Effector memory CD8-positive, alpha-beta T cell (primary cell): ENCODE results near the gene DPPA5.

Experiments
- ATAC-seq: fragments of 150-1000 bp; cut with Tn5 transposase; replicated peaks from 2 replicates; pipeline ENCODE4 v1.10.0; 2021; ENCODE audit warnings: mild to moderate bottlenecking, moderate library complexity
- DNase-seq, 3 experiments: peaks; one replicate each; pipeline ENCODE4 v3.0.0; 2021
- H3K27ac Mint-ChIP-seq, 2 donors: one replicate each; pipeline ENCODE4 v1.8.0; 2022; ENCODE audit warnings: mild to moderate bottlenecking in 2 of 2, mixed read lengths in 2 of 2, moderate library complexity in 2 of 2
- H3K27me3 Mint-ChIP-seq, 2 donors: one replicate each; pipeline ENCODE4 v1.8.0; 2022; ENCODE audit warnings: mixed read lengths in 2 of 2
- H3K36me3 Mint-ChIP-seq: one replicate; pipeline ENCODE4 v1.8.0; 2022; ENCODE audit warnings: mild to moderate bottlenecking, moderate library complexity, mixed read lengths; ENCODE audit not compliant: insufficient read depth
- H3K4me1 Mint-ChIP-seq, 2 donors: one replicate each; pipeline ENCODE4 v1.8.0; 2022; ENCODE audit warnings: low read depth in 2 of 2, mixed read lengths in 2 of 2
- H3K4me3 Mint-ChIP-seq, 2 donors: one replicate each; pipeline ENCODE4 v1.8.0; 2022; ENCODE audit warnings: mild to moderate bottlenecking in 2 of 2, mixed read lengths in 2 of 2, moderate library complexity in 2 of 2
- H3K9me3 Mint-ChIP-seq, 2 donors: one replicate each; pipeline ENCODE4 v1.8.0; 2022; ENCODE audit warnings: mixed read lengths in 2 of 2

DPPA5 gene

DNA sequence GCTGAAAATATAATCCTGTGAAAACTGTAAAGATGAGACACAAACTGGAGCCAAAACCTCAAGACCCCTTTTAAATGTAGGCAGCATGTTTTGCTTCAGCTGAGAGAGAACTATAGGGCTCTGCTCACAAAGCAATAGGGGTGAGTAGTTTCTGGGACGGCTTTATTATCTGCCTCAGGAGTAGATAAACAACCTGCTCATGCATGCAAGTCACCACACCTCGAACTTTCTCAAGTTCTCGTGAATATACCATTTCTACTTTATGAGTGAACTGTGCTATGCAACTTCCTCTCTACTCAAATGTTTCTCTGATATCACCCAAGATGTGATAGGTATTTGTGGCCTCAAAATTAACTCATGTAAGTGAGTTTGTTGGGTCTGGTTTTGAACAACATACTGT is 23.1 kb upstream of the DPPA5 start:
- Mint-ChIP-seq H3K9me3 (no peaks in the 10 kb centered on the region), H3K36me3 (peaks cover 3% of the 10 kb centered on the region), H3K27ac (no peak overlapping the region), H3K4me3 (no peak overlapping the region), H3K27me3 (no peaks in the 10 kb centered on the region), H3K4me1 (no peaks in the 10 kb centered on the region)
- ATAC-seq (no peak), DNase-seq (no peak)

DNA sequence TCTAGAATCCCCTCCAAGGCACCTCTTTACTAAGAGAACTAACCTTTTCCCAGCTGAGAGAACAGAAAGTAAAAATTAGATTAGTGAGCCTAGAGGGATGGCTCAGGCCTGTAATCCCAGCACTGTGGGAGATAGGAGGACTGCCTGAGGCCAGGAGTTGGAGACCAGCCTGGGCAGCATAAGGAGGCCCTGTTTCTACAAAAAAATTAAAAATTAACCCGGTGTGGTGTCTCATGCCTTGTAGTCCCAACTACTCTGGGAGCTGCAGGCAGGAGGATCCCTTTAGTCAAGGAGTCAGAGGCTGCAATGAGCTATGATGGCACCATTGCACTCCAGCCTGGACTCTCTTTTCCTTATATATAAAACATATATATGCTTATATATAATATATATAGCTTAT is 21.1 kb upstream of the DPPA5 start:
- Mint-ChIP-seq H3K27me3 (no peaks in the 10 kb centered on the region), H3K36me3 (no peaks in the 10 kb centered on the region), H3K4me3 (no peak overlapping the region), H3K9me3 (no peaks in the 10 kb centered on the region), H3K4me1 (no peaks in the 10 kb centered on the region), H3K27ac (no peak overlapping the region)
- DNase-seq (no peak), ATAC-seq (no peak)

DNA sequence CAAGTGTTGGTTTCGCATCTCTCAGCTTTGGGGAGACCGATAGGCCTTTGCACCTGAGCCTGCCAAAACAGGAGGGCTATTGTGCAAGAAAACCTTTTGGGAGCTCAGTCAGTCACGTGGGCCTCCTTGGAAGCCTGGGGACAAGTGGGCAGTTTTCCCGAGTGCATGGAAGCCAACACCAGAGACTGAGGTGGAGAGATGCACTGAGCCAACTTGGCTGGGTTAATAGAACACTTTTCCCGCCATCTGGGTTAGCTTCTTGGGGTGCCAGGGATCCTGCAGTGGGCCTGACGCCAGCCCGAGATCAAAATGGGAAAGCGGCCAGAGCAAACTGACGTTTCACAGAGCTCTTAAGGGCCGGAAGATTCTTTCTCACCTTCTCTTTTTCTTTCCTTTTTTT is 18.4 kb upstream of the DPPA5 start:
- DNase-seq = no peak
- no peaks in the 10 kb centered on the region for H3K4me1 Mint-ChIP-seq
- no peaks in the 10 kb centered on the region for H3K36me3 Mint-ChIP-seq
- H3K27ac Mint-ChIP-seq = no peak overlapping the region
- ATAC-seq = no peak
- no peaks in the 10 kb centered on the region for H3K9me3 Mint-ChIP-seq
- H3K4me3 Mint-ChIP-seq = no peak overlapping the region
- H3K27me3 Mint-ChIP-seq = no peaks in the 10 kb centered on the region

DNA sequence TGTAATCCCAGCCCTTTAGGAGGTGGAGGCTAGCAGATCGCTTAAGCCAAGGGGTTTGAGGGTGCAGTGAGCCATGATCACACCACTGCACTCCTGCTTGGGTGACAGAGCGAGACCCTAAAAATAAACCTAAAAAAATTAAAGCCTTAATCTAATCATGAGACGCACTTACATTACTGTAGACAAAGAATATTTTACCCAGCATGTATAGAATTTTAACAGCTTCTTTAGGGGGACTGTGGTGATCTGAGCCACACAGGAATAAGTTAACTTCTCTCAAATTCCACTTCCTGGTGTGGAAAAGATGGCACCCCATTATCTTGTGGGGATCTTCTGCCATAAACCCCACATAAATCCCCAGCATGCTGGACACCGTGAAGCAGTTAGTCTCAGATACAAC is 17.9 kb upstream of the DPPA5 start:
- no peak overlapping the region for H3K27ac Mint-ChIP-seq
- DNase-seq = no peak
- no peaks in the 10 kb centered on the region for H3K36me3 Mint-ChIP-seq

DNA sequence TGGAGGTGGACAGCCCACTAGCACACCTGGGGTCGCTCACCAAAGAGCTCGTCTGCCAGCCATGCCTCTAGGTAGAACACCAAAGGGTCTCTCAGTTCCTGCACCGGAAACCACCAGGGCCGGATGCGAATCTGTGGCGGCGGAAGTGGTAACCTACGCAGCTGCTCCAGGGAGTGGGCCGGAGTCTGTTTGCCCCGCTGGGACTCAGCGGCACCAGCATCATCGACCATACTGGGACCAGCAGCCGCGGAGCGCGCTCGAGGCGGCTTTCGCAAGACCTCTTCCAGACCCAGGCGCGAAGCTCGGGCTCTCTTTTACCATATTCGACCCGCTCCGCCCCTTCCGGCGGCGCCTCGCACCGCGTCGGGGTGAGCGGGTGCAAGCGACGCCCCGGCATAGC is 15.5 kb upstream of the DPPA5 start, which contains the start of gene OOEP:
TSS of gene OOEP (minus strand) at position 335 of the 400 bp plus-strand sequence. CDS start at position 230, 105 bp downstream.
- no peak for DNase-seq
- H3K27me3 Mint-ChIP-seq = no peaks in the 10 kb centered on the region
- no peaks in the 10 kb centered on the region for H3K4me1 Mint-ChIP-seq
- no peaks in the 10 kb centered on the region for H3K9me3 Mint-ChIP-seq
- no peak for ATAC-seq
- no peak within 1 kb of the TSS for H3K4me3 Mint-ChIP-seq
- H3K36me3 Mint-ChIP-seq = no peaks in the 10 kb centered on the region
- no peak within 1 kb of the TSS for H3K27ac Mint-ChIP-seq

More for the DNA sequence above, 17.9 kb upstream of the DPPA5 start:
- H3K27me3 Mint-ChIP-seq = no peaks in the 10 kb centered on the region
- no peak overlapping the region for H3K4me3 Mint-ChIP-seq
- no peak for ATAC-seq
- no peaks in the 10 kb centered on the region for H3K4me1 Mint-ChIP-seq
- H3K9me3 Mint-ChIP-seq = no peaks in the 10 kb centered on the region

DNA sequence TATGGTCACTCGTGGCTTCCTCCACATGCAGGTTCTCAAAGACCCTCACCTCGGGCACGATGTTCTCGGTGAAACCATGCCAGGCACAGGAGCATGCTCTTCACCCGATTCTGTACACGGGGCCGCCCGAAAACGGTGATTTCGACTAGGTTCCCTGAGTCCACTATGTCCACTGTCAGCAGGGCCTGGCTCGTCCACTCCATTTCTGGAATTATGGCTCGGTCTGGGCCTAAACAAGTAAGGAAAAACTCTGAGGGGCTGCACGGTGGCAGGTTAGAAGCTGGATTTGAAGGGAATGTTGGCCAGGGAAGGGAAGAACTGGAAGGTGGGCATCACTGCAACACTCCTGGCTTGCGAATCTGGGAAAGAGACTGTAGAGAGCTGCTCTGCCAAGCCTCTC is 15.1 kb upstream of the DPPA5 start:
- ATAC-seq = no peak
- Mint-ChIP-seq H3K4me1 (no peaks in the 10 kb centered on the region), H3K27me3 (no peaks in the 10 kb centered on the region), H3K27ac (no peak overlapping the region), H3K4me3 (no peak overlapping the region), H3K36me3 (no peaks in the 10 kb centered on the region), H3K9me3 (no peaks in the 10 kb centered on the region)
- no peak for DNase-seq

DNA sequence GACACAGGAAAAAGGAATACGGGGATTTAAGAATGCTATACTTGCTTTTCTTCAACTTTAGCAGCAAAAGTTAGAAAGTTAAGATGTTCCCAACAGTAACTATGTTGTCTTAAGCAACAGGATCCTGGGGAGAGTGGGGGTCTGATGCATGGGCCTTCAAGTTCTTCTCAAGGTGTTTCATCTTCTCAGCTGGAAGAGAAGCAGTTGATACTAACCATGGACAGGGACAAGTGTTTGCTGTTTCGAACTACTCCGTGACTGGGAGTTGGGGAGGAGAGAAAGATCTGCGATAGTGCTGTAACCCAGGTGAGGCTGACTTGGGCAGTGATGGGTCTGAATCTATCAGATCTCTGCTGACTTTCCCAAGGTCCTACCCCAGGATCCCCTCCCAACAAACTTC is 14.6 kb upstream of the DPPA5 start:
- no peak for DNase-seq
- no peaks in the 10 kb centered on the region for H3K27me3 Mint-ChIP-seq
- ATAC-seq = no peak
- H3K4me1 Mint-ChIP-seq = no peaks in the 10 kb centered on the region
- no peaks in the 10 kb centered on the region for H3K36me3 Mint-ChIP-seq
- H3K9me3 Mint-ChIP-seq = no peaks in the 10 kb centered on the region
- H3K27ac Mint-ChIP-seq = no peak overlapping the region
- H3K4me3 Mint-ChIP-seq = no peak overlapping the region

DNA sequence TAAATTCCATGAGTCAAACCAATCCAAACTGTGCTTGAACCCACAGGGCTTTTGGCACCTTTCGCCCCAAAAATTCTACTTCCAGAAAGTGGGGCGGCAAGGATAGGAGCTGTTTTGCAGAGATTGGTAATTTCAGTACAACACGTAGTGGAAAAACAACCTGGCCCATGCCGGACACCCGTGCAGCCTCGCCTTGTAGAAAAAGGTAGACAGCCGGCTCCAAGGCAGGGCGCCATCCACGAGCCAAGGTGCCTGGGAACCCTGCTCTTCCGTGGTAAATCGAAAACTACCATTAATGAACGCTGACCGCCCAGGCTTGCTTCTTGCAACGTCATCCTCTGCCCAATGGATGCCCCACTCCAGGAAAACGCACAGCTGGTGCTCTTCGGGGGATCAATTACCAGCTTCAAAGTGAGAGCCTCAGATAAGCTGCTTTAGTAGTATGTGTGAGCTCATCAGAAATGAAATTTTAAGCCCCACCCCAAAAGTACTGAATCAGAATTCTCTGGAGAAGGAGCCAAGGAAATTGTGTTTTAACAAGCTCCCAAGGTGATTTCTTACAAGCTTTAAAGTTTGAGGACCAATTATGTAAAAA is 13.8 kb upstream of the DPPA5 start:
- Mint-ChIP-seq H3K27ac (no peak overlapping the region), H3K4me3 (no peak overlapping the region), H3K4me1 (no peaks in the 10 kb centered on the region), H3K36me3 (no peaks in the 10 kb centered on the region), H3K27me3 (no peaks in the 10 kb centered on the region), H3K9me3 (no peaks in the 10 kb centered on the region)
- ATAC-seq = no peak
- no peak for DNase-seq

DNA sequence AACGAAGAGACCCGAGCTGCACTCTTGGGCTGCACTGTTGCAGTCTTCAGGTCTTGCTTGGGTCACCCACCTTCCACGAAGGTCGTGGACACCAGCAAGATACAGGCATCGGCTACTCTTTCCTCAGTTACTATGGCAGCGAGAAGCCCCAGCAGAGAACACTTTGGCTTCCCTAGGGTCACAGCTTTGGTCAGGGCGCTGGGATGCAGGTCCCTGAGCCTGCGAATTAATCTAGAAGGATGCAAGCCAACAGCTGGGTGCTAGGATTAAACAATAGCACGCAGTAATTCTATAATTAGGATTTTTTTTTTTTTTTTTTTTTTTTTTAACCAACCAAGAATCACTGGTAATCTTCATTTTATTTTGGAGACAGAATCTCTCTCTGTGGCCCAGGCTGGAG is 10.5 kb upstream of the DPPA5 start:
- no peak for DNase-seq
- no peaks in the 10 kb centered on the region for H3K36me3 Mint-ChIP-seq
- H3K27me3 Mint-ChIP-seq = no peaks in the 10 kb centered on the region

DNA sequence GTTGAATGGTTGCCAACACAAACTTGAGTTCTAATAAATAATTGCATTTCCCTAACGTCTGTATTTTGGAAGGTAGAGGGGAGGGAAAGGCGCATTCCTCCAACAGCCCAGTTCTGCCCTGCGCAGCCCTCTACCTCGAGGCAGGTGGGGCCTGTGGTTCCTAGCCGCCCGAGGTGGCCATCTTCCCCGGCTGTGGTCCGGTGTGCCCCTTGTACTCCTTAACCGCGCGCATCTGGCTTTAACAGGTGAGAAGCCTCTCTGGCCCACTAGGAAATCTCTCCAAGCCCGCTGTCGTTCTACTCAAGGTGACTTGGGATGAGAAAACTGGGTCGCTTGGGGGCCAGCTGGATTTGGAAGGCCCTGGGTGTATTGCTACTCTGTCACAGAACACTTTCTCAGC is 10.0 kb upstream of the DPPA5 start:
- no peak for DNase-seq
- Mint-ChIP-seq H3K4me1 (no peaks in the 10 kb centered on the region), H3K36me3 (no peaks in the 10 kb centered on the region), H3K9me3 (no peaks in the 10 kb centered on the region), H3K4me3 (no peak overlapping the region), H3K27ac (no peak overlapping the region), H3K27me3 (no peaks in the 10 kb centered on the region)
- no peak for ATAC-seq

More for the DNA sequence above, 10.5 kb upstream of the DPPA5 start:
- Mint-ChIP-seq H3K4me3 (no peak overlapping the region), H3K9me3 (no peaks in the 10 kb centered on the region), H3K4me1 (no peaks in the 10 kb centered on the region), H3K27ac (no peak overlapping the region)
- ATAC-seq = no peak

DNA sequence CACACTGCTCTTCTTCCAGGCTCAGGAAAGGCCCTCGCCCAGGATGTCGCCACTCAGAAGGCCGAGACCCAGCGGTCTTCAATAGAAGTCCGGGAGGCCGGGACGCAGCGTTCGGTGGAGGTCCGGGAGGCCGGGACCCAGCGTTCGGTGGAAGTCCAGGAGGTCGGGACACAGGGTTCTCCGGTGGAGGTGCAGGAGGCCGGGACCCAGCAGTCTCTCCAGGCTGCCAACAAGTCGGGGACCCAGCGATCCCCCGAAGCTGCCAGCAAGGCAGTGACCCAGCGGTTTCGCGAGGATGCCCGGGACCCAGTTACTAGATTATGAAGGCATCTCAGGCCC is 9.4 kb upstream of the DPPA5 start:
- no peak for ATAC-seq
- Mint-ChIP-seq H3K4me3 (no peak overlapping the region), H3K27me3 (no peaks in the 10 kb centered on the region), H3K9me3 (no peaks in the 10 kb centered on the region), H3K4me1 (no peaks in the 10 kb centered on the region), H3K27ac (no peak overlapping the region), H3K36me3 (no peaks in the 10 kb centered on the region)
- DNase-seq = no peak

DNA sequence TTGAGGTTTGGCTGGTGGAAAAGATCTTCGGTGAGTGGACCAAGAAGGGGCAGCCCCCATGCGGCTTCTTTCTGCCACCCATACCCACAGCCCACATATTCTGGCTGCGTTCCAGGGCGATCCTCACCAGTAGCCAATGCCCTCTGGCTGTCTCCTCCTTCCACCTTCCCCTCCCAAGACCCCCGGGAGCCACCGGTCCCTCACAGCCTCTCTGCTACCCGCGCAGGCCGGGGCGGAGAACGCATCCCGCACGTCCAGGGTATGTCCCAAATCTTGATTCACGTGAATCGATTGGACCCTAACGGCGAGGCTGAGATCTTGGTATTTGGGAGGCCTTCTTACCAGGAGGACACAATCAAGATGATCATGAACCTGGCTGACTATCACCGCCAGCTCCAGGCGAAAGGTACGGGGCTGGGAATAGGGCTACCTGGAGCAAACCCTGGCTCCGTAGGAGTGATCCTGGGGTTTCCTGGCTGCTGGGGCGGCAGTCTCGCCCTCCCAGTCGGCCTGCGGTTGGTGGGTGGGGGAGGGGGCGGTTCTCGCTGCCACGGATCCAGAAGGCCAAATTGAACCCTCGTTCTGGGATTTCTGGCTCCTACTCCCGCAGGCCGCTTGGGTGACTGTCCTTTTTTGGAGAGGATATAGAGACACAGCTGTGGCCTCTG is 8.9 kb upstream of the DPPA5 start:
- Mint-ChIP-seq H3K27me3 (no peaks in the 10 kb centered on the region), H3K4me3 (no peak overlapping the region), H3K4me1 (no peaks in the 10 kb centered on the region), H3K36me3 (no peaks in the 10 kb centered on the region), H3K27ac (no peak overlapping the region), H3K9me3 (no peaks in the 10 kb centered on the region)
- ATAC-seq (no peak), DNase-seq (no peak)

DNA sequence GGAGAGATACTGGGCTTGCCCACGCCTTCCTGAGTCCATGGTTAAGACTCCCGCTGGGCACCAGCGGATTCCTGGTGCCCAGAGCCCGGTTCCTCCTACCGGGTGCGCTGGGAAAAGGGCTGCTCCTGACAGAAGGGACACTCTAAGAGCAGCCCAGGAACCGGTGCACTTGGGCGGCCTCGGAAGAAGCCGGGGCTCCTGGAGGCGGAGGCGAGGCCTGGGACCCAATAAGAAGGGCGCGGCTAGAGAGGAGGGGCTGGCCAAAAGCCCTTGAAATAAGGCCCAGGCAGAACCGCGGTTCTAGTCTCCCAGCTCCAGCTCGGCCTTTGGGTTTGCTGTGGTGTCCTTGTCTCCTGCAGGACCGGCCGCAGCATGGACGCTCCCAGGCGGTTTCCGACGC is 8.3 kb upstream of the DPPA5 start, which contains the start of gene KHDC3L:
TSS of gene KHDC3L (plus strand) at position 301 of the 400 bp plus-strand sequence. CDS start at position 373, 72 bp downstream.
- H3K36me3 Mint-ChIP-seq = no peaks in the 10 kb centered on the region
- ATAC-seq (no peak), DNase-seq (no peak)
- peak within 1 kb of the TSS in 1 of 2 donors; percentile 0 for H3K27ac Mint-ChIP-seq
- no peaks in the 10 kb centered on the region for H3K9me3 Mint-ChIP-seq
- H3K27me3 Mint-ChIP-seq = no peaks in the 10 kb centered on the region
- H3K4me1 Mint-ChIP-seq = no peaks in the 10 kb centered on the region
- no peak within 1 kb of the TSS for H3K4me3 Mint-ChIP-seq

DNA sequence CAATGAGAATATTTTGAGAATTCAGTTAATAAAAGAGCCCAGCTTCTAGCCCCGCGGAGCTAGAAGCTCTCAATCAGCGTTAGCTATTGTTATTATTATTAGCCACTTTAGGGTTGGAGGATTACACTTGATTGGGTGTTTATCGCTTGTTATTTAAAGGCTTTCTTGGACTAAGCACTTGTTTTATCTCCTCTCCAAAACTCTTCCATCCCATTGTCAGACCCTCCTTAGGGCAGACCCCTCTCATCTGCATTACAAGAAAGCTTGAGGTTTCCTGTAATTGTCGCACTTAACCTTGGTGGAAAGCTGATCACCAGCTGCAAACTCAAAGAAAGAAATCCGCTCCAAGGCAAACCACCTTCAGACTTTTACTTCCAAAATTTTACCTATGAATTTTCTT is 4.8 kb downstream of the DPPA5 start:
- no peaks in the 10 kb centered on the region for H3K9me3 Mint-ChIP-seq
- no peak for DNase-seq
- no peak for ATAC-seq
- H3K4me1 Mint-ChIP-seq = no peaks in the 10 kb centered on the region
- H3K36me3 Mint-ChIP-seq = no peaks in the 10 kb centered on the region
- no peak overlapping the region for H3K27ac Mint-ChIP-seq
- H3K4me3 Mint-ChIP-seq = no peak overlapping the region
- H3K27me3 Mint-ChIP-seq = peaks cover 43% of the 10 kb centered on the region in 2 donors
